Measurements from ENCODE around the gene OR2A12.
"Not testable (repeated sequence)": the region's sequence is repeated elsewhere in the genome, so short reads cannot be mapped to it uniquely, and the experiment has no call there.

OR2A12 gene

DNA sequence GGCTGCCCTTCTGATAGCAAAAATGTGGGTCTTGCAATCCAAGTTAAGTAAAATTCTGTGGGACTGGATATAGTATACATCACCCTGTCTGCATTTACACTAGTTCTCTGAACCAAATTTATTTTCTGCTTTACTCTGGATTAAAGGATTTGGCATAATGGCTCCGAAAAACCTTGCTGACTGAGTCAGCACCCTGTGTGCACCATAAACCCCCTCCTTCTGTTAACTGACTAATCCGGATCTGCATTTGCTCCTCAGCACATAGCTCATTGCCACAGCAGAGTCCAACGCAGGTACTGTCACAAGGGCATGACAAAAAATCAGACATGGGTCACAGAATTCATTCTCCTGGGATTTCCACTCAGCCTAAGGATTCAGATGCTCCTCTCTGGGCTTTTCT, 36.0 kb upstream of the OR2A12 start:
- TF ChIP-seq CTCF (IDR thresholded peaks at IDR 0.05) = no peak

DNA sequence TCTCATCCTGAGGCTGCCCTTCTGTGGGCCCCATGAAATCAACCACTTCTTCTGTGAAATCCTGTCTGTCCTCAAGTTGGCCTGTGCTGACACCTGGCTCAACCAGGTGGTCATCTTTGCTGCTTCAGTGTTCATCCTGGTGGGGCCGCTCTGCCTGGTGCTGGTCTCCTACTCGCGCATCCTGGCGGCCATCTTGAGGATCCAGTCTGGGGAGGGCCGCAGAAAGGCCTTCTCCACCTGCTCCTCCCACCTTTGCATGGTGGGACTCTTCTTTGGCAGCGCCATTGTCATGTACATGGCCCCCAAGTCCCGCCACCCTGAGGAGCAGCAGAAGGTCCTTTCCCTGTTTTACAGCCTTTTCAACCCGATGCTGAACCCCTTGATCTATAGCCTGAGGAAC, 35.2 kb upstream of the OR2A12 start:
- not testable (repeated sequence) for H3K27ac ChIP-seq; H3K4me3 ChIP-seq; DNase-seq (ENCODE audit: low spot score)

More for the DNA sequence above, 36.0 kb upstream of the OR2A12 start:
- Histone ChIP-seq H3K27ac (no peak overlapping the region), H3K4me3 (no peak overlapping the region)
- no peak for DNase-seq (ENCODE audit: low spot score)

GRCh38 chr7:144057954-144058353, 28.1 kb upstream of the OR2A12 start:
- DNase-seq (ENCODE audit: low spot score) = no peak
- no peak for TF ChIP-seq CTCF (IDR thresholded peaks at IDR 0.05)
- no peak overlapping the region for H3K27ac ChIP-seq
- no peak overlapping the region for H3K4me3 ChIP-seq

DNA sequence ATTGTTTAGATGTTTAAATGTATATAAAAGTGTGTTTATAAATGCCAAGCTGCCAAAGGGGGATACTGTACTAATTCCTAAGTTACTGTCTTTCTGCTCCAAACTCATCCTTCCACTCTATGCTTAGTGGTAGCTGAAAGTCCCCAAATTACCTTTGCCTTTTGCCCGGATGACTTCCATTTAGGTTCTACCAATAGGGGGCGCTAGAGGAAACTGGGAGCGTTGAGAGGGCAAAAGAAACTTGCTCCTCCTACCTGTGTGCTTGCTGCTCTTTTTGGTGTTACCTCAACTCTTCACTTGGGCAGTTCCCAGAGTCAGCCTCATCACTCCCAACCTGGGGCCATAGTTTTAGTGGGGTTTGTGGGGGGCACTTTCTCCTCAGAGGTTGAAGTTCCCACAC, 22.4 kb upstream of the OR2A12 start:
- DNase-seq (ENCODE audit: low spot score) = no peak
- no peak for TF ChIP-seq CTCF (IDR thresholded peaks at IDR 0.05)
- no peak overlapping the region for H3K4me3 ChIP-seq
- no peak overlapping the region for H3K27ac ChIP-seq

DNA sequence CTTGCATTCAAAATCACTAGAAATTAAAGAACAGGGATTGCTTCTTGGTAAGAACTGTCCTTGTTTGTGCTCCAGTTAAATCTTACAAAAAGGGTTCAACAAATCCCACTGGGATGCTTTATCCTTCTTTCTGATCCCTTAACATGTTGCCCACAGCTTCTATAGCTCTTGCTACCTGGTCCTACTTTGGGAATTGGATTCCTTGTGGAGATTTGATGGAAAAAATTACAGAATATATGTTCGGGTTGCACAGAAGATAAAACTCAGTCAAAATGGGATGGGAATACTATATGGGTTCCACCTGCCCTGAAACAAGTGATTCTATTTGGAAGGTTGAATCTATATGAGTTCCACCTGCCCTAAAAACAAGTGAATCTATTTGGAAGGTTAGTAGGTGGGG, 16.6 kb upstream of the OR2A12 start, which contains the start of gene OR2A25:
TSS of gene OR2A25 (plus strand) at position 301 of the 400 bp plus-strand sequence. CDS start 4,409 bp downstream, outside the sequence.
- no peak within 1 kb of the TSS for H3K4me3 ChIP-seq

GRCh38 chr7:144069953-144070352, 16.1 kb upstream of the OR2A12 start:
- DNase-seq (ENCODE audit: low spot score) = no peak
- Histone ChIP-seq H3K27ac (no peak overlapping the region), H3K4me3 (no peak overlapping the region)
- no peak for TF ChIP-seq CTCF (IDR thresholded peaks at IDR 0.05)

More for the DNA sequence above, 16.6 kb upstream of the OR2A12 start, which contains the start of gene OR2A25:
- TF ChIP-seq CTCF (IDR thresholded peaks at IDR 0.05) = no peak
- DNase-seq (ENCODE audit: low spot score) = no peak
- no peak within 1 kb of the TSS for H3K27ac ChIP-seq

- no peak overlapping the region for H3K27ac ChIP-seq
- no peak for DNase-seq (ENCODE audit: low spot score)
- TF ChIP-seq CTCF (IDR thresholded peaks at IDR 0.05) = no peak
- no peak overlapping the region for H3K4me3 ChIP-seq
These were observed 11.7 kb upstream of the OR2A12 start for GRCh38 chr7:144074374-144074773.

- Histone ChIP-seq H3K27ac (no peak overlapping the region), H3K4me3 (no peak overlapping the region)
- TF ChIP-seq CTCF (IDR thresholded peaks at IDR 0.05) = no peak
- no peak for DNase-seq (ENCODE audit: low spot score)
These were observed 652 bp downstream of the OR2A12 start for GRCh38 chr7:144086730-144087129.
